Hypothalamus (tissue), 51 donors: ENCODE data around the gene FIGN.

Source experiments
- DNase-seq, 51 donors: peaks; one replicate each; lab custom pipeline; 2025; lab: John Stamatoyannopoulos, UW

The FIGN gene

DNA sequence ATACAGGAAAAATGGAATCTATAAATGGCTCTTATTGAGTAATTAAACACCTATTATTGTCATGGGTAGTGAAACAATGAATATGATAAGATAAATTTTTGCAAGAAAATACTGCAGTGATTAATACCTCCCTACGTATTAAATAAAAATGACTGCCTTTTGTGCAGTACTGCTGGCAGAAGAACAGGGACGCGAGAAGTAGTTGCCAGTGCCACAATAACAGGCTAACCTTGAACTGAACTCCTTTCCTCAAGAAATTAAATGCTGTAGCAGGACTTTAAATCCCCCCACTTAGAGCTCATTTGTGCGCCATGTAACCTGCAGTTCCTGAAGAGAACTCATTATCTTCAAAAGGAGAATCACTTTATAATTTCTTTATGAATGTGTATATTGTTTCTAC lies 24.6 kb downstream of the FIGN start:
- peak in 1 of 51 donors; percentile 50 for DNase-seq

DNA sequence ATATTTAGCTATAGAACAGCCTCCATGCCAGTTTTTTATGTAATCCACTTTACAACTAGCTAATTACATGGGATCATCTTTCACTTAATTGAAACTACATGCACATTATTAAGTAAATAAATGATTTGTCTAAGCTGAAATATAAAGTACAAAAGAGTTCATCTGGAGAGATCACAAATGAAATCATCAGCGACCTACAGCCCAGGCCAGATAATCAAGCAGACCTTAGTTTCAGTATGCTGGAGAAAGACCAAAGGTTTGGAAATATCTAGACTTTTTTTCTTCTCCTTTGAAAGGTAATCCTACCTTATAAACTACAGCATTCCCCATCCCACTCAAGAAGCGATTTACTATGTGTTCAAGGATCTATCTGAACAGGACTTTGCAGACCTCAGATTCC lies 26.5 kb downstream of the FIGN start:
- no peak for DNase-seq

DNA sequence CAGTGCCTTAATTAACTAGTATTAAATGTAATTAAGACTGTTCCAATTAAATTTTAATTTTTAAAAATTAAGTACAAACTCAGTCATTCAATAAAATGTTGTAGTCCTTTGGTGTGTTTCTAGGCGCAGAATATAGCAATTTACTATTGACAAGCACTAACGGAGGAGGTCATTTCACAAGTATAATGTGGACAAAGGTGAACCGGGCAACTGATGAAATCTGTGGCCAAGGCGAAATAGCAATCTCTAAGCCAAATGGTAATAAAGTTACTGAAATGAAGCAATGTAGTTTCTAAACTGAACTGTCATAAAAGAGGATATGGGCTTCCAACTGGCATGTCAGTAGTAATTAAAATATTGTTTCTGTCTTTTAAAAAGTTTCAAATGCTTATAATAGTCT lies 27.5 kb downstream of the FIGN start:
- no peak for DNase-seq

GRCh38 chr2:163703386-163703785 lies 32.4 kb downstream of the FIGN start:
- no peak for DNase-seq

DNA sequence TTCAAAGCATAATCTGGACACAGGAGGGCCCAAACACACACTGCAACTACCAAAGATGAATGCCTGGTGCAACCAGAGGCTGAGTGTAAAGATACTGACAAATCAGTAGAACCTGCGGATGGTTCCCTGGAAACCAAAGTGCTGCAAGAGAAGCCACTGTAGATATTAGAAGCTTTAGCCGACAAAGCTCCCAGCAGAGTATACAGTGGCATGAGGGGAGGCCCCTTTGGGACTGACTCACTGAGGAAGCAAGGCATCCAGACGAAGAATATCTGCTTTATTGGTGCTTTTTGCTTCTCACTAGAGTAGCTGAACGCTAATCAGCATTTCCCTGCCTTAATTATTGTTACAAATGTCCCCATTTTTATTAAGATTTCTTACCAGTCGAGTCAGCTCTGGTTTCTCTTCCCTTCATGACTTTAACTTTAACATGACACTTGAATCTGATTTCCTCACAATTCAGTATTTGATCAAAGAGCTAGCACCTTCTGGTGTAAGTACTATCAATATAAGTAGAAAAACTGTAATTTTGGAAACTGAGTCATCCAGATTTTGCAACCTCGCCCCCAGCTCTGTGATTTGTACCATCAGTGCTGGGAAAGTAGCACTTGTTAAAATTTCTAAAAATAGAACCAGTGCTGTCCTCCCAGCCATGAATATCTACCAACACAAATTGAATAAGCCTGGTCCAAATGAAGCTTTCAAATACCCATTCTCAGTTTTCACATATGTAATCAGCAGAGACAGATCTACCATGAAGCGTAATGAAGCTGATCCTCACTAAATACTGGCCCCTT lies 34.2 kb downstream of the FIGN start:
- no peak for DNase-seq

- DNase-seq, result no peak
Measured at GRCh38 chr2:163698857-163699256, 37.0 kb downstream of the FIGN start.

DNA sequence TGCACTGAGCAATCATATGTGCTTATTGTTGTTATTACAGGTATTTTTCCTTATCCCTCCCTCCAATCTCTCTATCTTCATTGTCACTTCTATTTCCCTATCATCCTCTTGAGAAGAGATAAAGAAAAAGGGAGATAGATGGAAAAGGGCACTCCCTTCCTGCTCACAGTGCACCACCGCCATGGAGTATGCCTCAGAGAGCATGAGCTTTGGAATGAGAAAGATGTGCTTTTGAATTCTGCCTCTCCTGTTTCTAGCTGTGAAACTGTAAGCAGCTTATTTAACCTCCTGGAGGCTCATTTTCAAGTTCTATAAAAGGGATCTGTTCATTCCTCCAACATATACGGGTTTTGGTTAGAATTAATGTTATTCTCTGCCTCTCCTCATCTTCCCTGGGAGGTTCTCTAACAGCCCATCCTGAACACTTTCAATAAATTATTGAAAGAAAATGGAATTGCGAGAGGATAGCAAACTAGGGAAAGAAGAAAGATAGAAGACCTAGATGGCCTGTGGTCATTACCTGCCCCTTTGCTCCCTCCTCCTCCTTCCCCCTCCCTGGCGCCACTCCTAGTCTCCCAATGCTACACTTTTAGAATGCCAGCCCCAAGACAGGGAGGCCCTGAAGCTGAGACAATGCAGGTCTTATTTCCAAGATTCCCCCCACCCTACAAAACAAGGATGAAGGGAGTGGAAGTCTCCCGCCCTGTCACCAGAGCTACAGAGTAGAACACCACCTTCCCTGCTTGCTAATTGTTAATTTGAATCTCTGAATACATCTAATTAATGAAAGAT lies 37.8 kb downstream of the FIGN start:
- DNase-seq, result no peak

DNA sequence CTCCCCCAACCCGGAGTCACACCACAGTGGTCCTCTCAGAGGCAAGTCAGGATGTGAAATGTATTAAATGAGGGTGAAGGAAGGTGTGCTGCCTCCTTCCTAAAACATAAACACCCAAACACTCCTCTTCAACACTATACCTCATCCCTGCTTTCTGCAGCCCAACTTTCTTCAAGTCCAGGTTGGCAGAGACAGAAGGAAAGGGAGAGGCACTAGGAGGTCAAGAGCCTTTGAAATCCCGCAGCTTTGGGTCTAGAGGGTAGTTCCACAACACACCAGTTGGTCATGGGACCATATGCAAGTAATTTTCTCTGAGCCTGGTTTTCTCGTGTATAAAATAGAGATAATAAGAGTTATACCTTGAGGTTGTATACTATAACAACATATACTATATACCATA lies 38.4 kb downstream of the FIGN start:
- DNase-seq, result no peak

GRCh38 chr2:163693484-163693883 lies 42.3 kb downstream of the FIGN start:
- no peak for DNase-seq

GRCh38 chr2:163692611-163693482 lies 43.0 kb downstream of the FIGN start:
- no peak for DNase-seq

DNA sequence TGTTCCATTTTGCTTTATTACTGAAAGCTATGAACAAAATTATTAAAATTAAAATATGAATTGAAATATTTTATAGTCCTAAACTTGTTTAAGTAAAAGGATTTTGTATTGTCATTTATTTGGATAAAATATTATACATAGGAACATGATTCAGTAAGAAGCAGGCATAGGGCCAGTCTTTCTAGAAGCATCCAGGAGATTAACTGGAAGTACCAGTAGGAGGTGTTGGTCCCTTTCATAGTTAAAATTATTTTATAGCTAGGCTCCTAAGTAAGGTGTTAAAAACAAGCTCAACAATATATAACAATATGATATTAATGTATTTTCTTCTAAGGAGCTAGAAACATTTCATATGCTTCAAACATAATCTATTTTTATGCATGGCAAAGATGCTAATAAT lies 43.7 kb downstream of the FIGN start:
- DNase-seq, result no peak

GRCh38 chr2:163690896-163691295 lies 44.9 kb downstream of the FIGN start:
- DNase-seq, result no peak

DNA sequence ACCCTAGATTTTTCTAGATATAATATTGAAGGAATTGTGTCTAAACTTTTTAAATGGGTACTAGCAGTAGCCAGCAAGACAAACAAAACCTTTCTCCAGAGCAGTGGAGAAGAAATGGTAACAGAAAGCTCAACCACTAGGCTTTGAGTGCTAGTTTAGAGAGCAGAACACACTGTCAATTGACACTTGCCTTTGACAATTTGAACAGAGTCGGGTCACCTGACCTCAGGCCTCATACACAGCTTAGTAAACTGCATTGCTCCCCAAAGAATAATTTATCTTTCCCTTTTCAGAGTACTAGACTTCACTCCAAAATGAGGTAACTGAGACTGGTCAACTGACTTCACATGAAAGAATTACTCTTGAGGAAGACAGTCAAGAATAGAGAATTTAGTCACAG lies 48.6 kb downstream of the FIGN start:
- DNase-seq, result no peak

- no peak for DNase-seq
Measured at GRCh38 chr2:163686289-163686688, 49.5 kb downstream of the FIGN start.

GRCh38 chr2:163682695-163683094 lies 53.1 kb downstream of the FIGN start:
- DNase-seq, result no peak

- DNase-seq, result peak in 3 of 51 donors; percentile 11 to 39 (median 16)
Measured at GRCh38 chr2:163681745-163682144, 54.1 kb downstream of the FIGN start.

GRCh38 chr2:163675388-163675787 lies 60.4 kb downstream of the FIGN start:
- peak in 14 of 51 donors; percentile 1 to 34 (median 4) for DNase-seq

- no peak for DNase-seq
Measured at GRCh38 chr2:163673522-163673921, 62.3 kb downstream of the FIGN start.

GRCh38 chr2:163670929-163671328 lies 64.9 kb downstream of the FIGN start:
- no peak for DNase-seq

DNA sequence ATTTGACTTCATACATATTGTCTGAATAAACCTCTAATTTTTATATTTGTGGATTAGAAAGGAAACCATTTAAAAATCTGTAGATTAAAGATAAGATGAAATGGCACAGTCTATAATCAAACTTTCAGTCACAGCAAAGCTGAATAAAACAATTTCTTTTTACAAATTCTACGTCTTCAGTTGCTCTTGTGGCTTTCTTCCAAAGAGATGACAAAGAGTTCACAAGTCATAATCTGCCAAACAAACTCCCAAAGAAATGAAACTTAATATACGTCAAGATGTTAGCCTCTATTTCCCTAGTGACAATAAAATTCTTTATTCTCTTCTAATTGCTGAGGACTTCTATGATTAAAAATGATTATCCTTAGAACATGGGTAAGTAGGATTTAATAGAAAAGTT lies 66.3 kb downstream of the FIGN start:
- no peak for DNase-seq
